Thyroid gland (tissue), 4 donors: ENCODE measurements around the gene LYSMD3. TPM values are rescaled to one million over a fixed set of nuclear protein-coding genes. Genes with fewer than 3 reads are reported as not detected.

Experiments
- DNase-seq, 2 donors: peaks; one replicate each; pipeline ENCODE4 v3.0.0-alpha.2; 2019
- H3K27ac ChIP-seq, 3 donors: fragments of 200-600 bp; sonication (generic); 1 replicate in 2 of 3; 2 replicates in 1 of 3; pipeline ENCODE4 v1.5.1; 2016 to 2019; ENCODE audit warnings: mild to moderate bottlenecking in 1 of 3, moderate library complexity in 1 of 3
- H3K27me3 ChIP-seq: fragments of 200-600 bp; sonication (generic); one replicate; pipeline ENCODE4 v1.5.1; 2019
- H3K36me3 ChIP-seq, 2 donors: fragments of 200-600 bp; sonication (generic); one replicate each; pipeline ENCODE4 v1.5.1; 2016 to 2019
- H3K4me1 ChIP-seq, 2 donors: fragments of 200-600 bp; sonication (generic); one replicate each; pipeline ENCODE4 v1.5.1; 2017 to 2019
- H3K4me3 ChIP-seq, 3 donors: fragments of 200-600 bp; sonication (generic); replicated peaks in 1 of 3; 1 replicate in 2 of 3; 2 replicates in 1 of 3; pipeline ENCODE4 v1.5.1; 2016; ENCODE audit warnings: mild to moderate bottlenecking in 1 of 3
- H3K9me3 ChIP-seq: fragments of 200-600 bp; sonication (generic); one replicate; pipeline ENCODE4 v1.5.1; 2017
- POLR2A ChIP-seq, 2 donors: fragments of 450-650 bp; IDR thresholded peaks; one replicate each; pipeline ENCODE4 v1.6.1; 2017; ENCODE audit warnings: antibody characterized with exemption in 2 of 2, mild to moderate bottlenecking in 2 of 2, moderate library complexity in 1 of 2
- WGBS, 2 donors: methylation state at CpG; one replicate each; pipeline ENCODE4 v1.1.5; 2017; 5-methylcytosine and 5-hydroxymethylcytosine counted together
- intact Hi-C: fragments of 100-400 bp; cut with DNase I; formaldehyde crosslinking; loops from one replicate; pipeline ENCODE4 v1.15.1; 2023
- total RNA-seq, 4 donors: library from RNA; depleted of rRNA; stranded (reverse); fragments of >200 nt; gene quantifications; one replicate each; pipeline ENCODE4 v1.2.3, GENCODE V29; 2016
- TF ChIP-seq, protein P1 (sequence below), 6 experiments: fragments of 200-600 bp in 3 of 6; fragments of 450-650 bp in 3 of 6; sonication (generic) in 3 of 6; IDR thresholded peaks; one replicate each; pipeline ENCODE4 v1.5.1; 2016 to 2019; ENCODE audit warnings: antibody characterized with exemption in 6 of 6, mild to moderate bottlenecking in 2 of 6, inconsistent platforms in 1 of 6, moderate library complexity in 1 of 6

Gene LYSMD3
- total RNA-seq, 4 donors from 2014 or later = 20.9 to 32.7 (median 27.2) TPM

DNA sequence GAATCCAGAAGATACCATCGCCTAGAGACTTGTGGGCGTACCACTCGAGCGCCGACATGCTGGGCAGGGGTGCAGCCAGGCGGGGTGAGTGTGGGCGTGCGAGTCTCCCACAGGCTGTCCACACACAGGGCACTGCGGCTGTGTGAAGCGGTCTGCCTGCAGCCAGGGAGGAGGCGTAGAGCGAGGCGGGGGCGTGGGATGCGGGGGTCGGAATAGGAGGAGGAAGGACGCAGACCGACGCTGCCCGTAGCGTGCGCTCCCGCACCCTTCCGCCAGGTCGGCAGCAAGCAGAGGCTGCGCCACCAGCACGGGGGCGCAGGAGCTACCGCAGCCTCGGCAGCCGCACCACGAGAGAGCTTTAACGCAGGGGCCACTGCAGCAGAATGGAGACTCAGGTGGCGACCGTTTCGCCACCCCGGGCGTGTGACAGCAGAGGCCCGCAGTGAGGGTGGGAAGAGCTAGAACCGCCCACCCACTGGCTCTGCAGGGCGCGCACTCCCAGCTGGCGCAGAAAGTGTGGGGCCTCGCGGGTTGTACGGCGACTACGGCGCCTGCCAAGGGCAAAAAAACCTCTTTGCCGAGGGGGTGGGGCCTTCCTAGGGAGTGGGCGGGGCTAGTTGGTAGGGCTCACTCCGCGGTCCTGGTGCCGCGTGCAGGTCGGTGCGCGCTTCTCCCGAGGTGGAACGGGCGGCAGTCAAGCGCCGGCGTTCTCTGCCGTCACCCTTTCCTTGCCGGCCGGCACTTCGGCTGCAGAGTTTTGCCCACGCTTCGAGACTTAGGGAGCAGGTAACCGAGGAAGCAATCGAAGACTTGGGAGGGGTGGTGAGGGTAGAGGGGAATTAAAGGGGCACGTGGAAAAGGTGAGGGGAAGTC, 54.9 kb downstream of the LYSMD3 start, which contains the start of the genes MBLAC2 and POLR3G:
Gene MBLAC2 (minus strand): TSS at position 537 of the 873 bp plus-strand sequence. CDS start 479 bp downstream, at position 58.
Gene POLR3G (plus strand): TSS at position 630 of the 873 bp plus-strand sequence. CDS start 10,704 bp downstream, outside the sequence.
- Histone ChIP-seq H3K9me3 (no peaks in the 10 kb centered on the region), H3K27me3 (no peaks in the 10 kb centered on the region), H3K4me3 (peak within 1 kb of the TSS; percentile 62 to 95 (median 91)), H3K36me3 (no peaks in the 10 kb centered on the region), H3K4me1 (peaks cover 15 to 20% of the 10 kb centered on the region in 2 donors), H3K27ac (peak within 1 kb of the TSS; percentile 43 to 73 (median 53))
- TF ChIP-seq POLR2A (IDR thresholded peaks at IDR 0.05) = peak in 1 of 2 donors; percentile 87
- TF ChIP-seq, protein P1, sequence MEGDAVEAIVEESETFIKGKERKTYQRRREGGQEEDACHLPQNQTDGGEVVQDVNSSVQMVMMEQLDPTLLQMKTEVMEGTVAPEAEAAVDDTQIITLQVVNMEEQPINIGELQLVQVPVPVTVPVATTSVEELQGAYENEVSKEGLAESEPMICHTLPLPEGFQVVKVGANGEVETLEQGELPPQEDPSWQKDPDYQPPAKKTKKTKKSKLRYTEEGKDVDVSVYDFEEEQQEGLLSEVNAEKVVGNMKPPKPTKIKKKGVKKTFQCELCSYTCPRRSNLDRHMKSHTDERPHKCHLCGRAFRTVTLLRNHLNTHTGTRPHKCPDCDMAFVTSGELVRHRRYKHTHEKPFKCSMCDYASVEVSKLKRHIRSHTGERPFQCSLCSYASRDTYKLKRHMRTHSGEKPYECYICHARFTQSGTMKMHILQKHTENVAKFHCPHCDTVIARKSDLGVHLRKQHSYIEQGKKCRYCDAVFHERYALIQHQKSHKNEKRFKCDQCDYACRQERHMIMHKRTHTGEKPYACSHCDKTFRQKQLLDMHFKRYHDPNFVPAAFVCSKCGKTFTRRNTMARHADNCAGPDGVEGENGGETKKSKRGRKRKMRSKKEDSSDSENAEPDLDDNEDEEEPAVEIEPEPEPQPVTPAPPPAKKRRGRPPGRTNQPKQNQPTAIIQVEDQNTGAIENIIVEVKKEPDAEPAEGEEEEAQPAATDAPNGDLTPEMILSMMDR (IDR thresholded peaks at IDR 0.05) = peak in 4 of 6 experiments; percentile 53 to 65 (median 57)
- 0% methylated on average over 30 to 61 of the region's 73 CpGs for WGBS, 2 donors
- intact Hi-C loops = loop anchor here (10.0 kb wide), 1 partner anchor 50 kb away; the partner anchor contains the start of gene LYSMD3
- DNase-seq = peak; percentile 91 to 94

DNA sequence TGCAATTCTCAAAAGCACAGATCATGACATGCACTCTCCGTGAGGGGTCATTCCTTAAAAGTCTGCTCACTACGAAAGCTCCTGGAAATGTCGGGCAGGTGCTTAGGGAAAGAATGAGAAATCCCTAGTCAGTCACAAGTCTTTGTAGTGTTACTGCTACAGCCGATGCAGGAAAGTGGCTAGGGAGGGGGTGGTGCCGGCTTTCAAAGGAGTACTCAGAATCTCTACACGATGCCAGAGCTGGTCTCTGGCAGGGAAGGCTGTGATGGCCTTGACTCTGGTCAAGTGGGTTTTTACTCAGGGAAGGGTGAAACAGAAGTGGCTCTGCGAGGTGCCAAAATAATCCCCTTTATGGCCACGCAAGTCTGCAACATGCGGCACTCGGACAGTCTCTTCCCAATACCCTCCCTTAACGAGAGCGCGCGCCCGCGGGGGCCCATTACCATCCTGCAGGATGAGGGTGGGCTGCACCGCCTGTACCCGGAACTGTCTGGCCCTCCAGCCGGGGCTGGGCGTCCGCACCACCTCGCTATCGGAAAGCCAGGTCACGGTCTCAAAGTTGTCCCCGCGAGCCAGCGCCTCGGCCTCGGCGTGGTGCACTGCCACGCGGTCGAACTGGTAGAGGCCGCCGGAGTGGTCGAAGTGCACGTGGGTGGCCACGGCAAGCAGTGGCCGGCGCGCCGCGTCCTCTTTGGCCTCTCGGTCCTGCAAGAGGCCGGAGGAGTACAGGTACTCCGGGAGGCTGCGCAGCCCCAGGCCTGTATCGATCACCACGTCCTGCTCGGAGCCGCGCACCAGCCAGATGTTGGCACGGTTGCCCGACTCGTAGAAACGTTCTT, 55.8 kb downstream of the LYSMD3 start:
- Histone ChIP-seq H3K4me1 (peaks cover 15 to 20% of the 10 kb centered on the region in 2 donors), H3K4me3 (peak overlapping the region; percentile 62 to 95 (median 91)), H3K27ac (peak overlapping the region in 2 of 3 donors; percentile 53 to 73), H3K9me3 (no peaks in the 10 kb centered on the region), H3K36me3 (no peaks in the 10 kb centered on the region), H3K27me3 (no peaks in the 10 kb centered on the region)
- intact Hi-C loops = loop anchor here (10.0 kb wide), 1 partner anchor 51 kb away; the partner anchor contains the start of gene LYSMD3
- 1 to 2% methylated on average over 6 to 24 of the region's 56 CpGs for WGBS, 2 donors
- DNase-seq = peak; percentile 49 to 55
- TF ChIP-seq, protein P1 (IDR thresholded peaks at IDR 0.05) = no peak
- no peak for TF ChIP-seq POLR2A (IDR thresholded peaks at IDR 0.05)

DNA sequence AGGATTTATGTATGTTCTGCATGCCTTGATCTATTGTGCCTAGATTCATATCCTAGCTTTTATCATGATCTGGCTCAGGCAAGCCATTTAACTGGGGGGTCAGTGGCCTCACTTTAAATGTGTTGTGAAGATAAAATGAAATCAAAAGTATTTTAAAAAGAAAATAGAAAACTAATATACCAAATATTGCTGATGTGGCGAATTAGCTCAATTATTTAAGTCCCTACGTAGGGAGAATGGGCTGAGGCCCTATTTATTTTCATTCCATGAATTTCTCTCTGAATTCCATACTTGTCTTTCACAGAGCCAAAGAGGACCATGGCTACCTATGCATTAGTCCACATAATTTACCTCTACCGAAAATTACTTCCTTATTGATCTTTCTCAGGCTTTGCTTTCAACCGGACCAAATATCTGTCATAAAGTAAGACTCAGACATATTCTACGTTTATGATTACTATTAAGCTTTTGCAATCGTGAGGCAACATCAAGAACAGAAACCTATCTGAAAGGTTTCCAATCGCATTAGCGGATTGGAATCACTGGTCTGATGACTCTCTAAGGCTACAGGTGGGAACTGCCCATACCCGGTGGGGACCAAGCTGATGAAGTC, 56.5 kb downstream of the LYSMD3 start:
- no peaks in the 10 kb centered on the region for H3K36me3 ChIP-seq
- intact Hi-C loops = loop anchor here (10.0 kb wide), 1 partner anchor 52 kb away; the partner anchor contains the start of gene LYSMD3
- WGBS, 2 donors = 61 to 65% methylated on average over 9 of the region's 9 CpGs

More for the DNA sequence above, 56.5 kb downstream of the LYSMD3 start:
- Histone ChIP-seq H3K9me3 (no peaks in the 10 kb centered on the region), H3K4me1 (peaks cover 15 to 20% of the 10 kb centered on the region in 2 donors), H3K27me3 (no peaks in the 10 kb centered on the region), H3K4me3 (peak overlapping the region in 1 of 3 donors; percentile 62), H3K27ac (no peak overlapping the region)
- no peak for TF ChIP-seq POLR2A (IDR thresholded peaks at IDR 0.05)
- TF ChIP-seq, protein P1 (IDR thresholded peaks at IDR 0.05) = no peak
- no peak for DNase-seq

Other genes with a start within 250 kb of the LYSMD3 start
- 10 to 100 TPM in 3 of 4 donors, 1 to 10 TPM in 1; 8.4 to 17.3 (median 13.4) TPM for gene CETN3, start 119.8 kb downstream of the LYSMD3 start, total RNA-seq
- 1 to 10 TPM; 5.1 to 7.4 (median 6.5) TPM for gene MBLAC2, start 54.8 kb downstream of the LYSMD3 start, total RNA-seq
- 1 to 10 TPM; 1.0 to 4.0 (median 1.8) TPM for gene POLR3G, start 54.7 kb downstream of the LYSMD3 start, total RNA-seq
- 100 to 1,000 TPM; 129 to 158 (median 145) TPM for gene ADGRV1, start 29.2 kb upstream of the LYSMD3 start, total RNA-seq